A549 (cell line): ENCODE data around the gene INTS15. TPM values are rescaled to one million over a fixed set of nuclear protein-coding genes. Genes with fewer than 3 reads are reported as not detected.

Experiments
- ATAC-seq, 2 experiments: fragments of 200-7000 bp in 1 of 2; fragments of >200 bp in 1 of 2; cut with Nextera tagmentation in 1 of 2; cut with Tn5 transposase in 1 of 2; 3 replicates each; pipeline versions ENCODE4 v1.8.0 to v1.9.1; 2018 to 2020; ENCODE audit warnings: mild to moderate bottlenecking in 1 of 2, moderate library complexity in 1 of 2
- CTCF ChIA-PET: fragments of 300-600 bp; sonication (Branson Sonifier 250); formaldehyde crosslinking; extraction: SDS; loops from one replicate; lab custom pipeline; 2021; ENCODE audit warnings: antibody characterized with exemption, inconsistent platforms; lab: Yijun Ruan, JAX
- POLR2A ChIA-PET: fragments of 350-600 bp; formaldehyde crosslinking; extraction: SDS; loops from one replicate; lab custom pipeline; 2021; ENCODE audit warnings: antibody characterized with exemption, inconsistent platforms; lab: Yijun Ruan, JAX
- DNase-seq, 2 experiments: peaks; one replicate each; pipeline versions ENCODE4 v3.0.0 to v3.0.0-alpha.2; 2011 to 2016; ENCODE audit warnings: low read depth in 1 of 2, low spot score in 1 of 2
- FAIRE-seq: peaks from 2 replicates; lab custom pipeline; 2011; peaks lifted over from hg19 to GRCh38; lab: Jason Lieb, UNC
- H3K27ac ChIP-seq, 2 experiments: fragments of >200 bp; sonication (Bioruptor Twin); formaldehyde crosslinking; 3 replicates each; pipeline ENCODE4 v1.5.1; 2016 to 2017
- H3K4me1 ChIP-seq: fragments of >200 bp; sonication (Bioruptor Twin); formaldehyde crosslinking; 3 replicates; pipeline ENCODE4 v1.6.1; 2016
- H3K4me2 ChIP-seq: fragments of >200 bp; sonication (Bioruptor Twin); formaldehyde crosslinking; 3 replicates; pipeline ENCODE4 v1.6.1; 2016
- H3K4me3 ChIP-seq: fragments of >200 bp; sonication (Bioruptor Twin); formaldehyde crosslinking; 3 replicates; pipeline ENCODE4 v1.5.1; 2016
- H3K9me3 ChIP-seq: fragments of >200 bp; sonication (Bioruptor Twin); formaldehyde crosslinking; 3 replicates; pipeline ENCODE4 v1.6.1; 2016
- ATOH8 ChIP-seq: fragments of 250-450 bp; sonication (Bioruptor Pico); IDR thresholded peaks from 2 replicates; pipeline ENCODE4 v1.5.0; 2020; ENCODE audit warnings: low read depth, mild to moderate bottlenecking, moderate library complexity
- BHLHE40 ChIP-seq: IDR thresholded peaks from 2 replicates; pipeline ENCODE4 v1.6.1; 2012; ENCODE audit warnings: low read depth, low read length, inconsistent platforms
- ELK1 ChIP-seq: fragments of 150-350 bp; IDR thresholded peaks from 2 replicates; pipeline ENCODE4 v1.6.1; 2014; ENCODE audit warnings: low read depth, mild to moderate bottlenecking, low read length
- HEYL ChIP-seq: fragments of 250-450 bp; sonication (Bioruptor Pico); IDR thresholded peaks from 2 replicates; pipeline ENCODE4 v1.8.0; 2021; ENCODE audit warnings: mild to moderate bottlenecking, moderate library complexity
- HMGXB4 ChIP-seq: fragments of 250-450 bp; sonication (Bioruptor Pico); IDR thresholded peaks from 2 replicates; pipeline ENCODE4 v1.5.0; 2021; ENCODE audit warnings: mild to moderate bottlenecking, moderate library complexity, borderline replicate concordance
- JUN ChIP-seq, 2 experiments: fragments of >200 bp; sonication (Bioruptor Twin); formaldehyde crosslinking; IDR thresholded peaks; 2 replicates in 1 of 2; 3 replicates in 1 of 2; pipeline ENCODE4 v1.6.1; 2016 to 2017
- MAFK ChIP-seq: fragments of 450-650 bp; IDR thresholded peaks from 2 replicates; pipeline ENCODE4 v1.6.1; 2014; ENCODE audit not compliant: partially characterized antibody
- MAZ ChIP-seq: fragments of 150-350 bp; IDR thresholded peaks from 2 replicates; pipeline ENCODE4 v1.6.1; 2014; ENCODE audit warnings: antibody characterized with exemption, low read depth, low read length, borderline replicate concordance
- MYC ChIP-seq: IDR thresholded peaks from 2 replicates; pipeline ENCODE4 v1.6.1; 2012; ENCODE audit warnings: mild to moderate bottlenecking, inconsistent platforms, low read length, improper control_type of control experiment, borderline replicate concordance
- POLR2AphosphoS2 ChIP-seq: conservative IDR thresholded peaks from 2 replicates; pipeline ENCODE4 v1.6.1; 2012; ENCODE audit warnings: low read length, improper control_type of control experiment, inconsistent platforms
- SREBF2 ChIP-seq: fragments of 450-650 bp; IDR thresholded peaks from 2 replicates; pipeline ENCODE4 v1.6.1; 2014; ENCODE audit warnings: mild to moderate bottlenecking, moderate library complexity
- TP53 ChIP-seq: fragments of 250-450 bp; sonication (Bioruptor Pico); IDR thresholded peaks from 2 replicates; pipeline ENCODE4 v1.5.0; 2021; ENCODE audit warnings: mild to moderate bottlenecking, moderate library complexity
- ZFP36 ChIP-seq: fragments of 450-650 bp; IDR thresholded peaks from 2 replicates; pipeline ENCODE4 v1.6.1; 2014; ENCODE audit warnings: borderline replicate concordance; ENCODE audit not compliant: partially characterized antibody
- ZNF302 ChIP-seq: fragments of 250-450 bp; sonication (Bioruptor Pico); IDR thresholded peaks from 2 replicates; pipeline ENCODE4 v1.9.0; 2021; ENCODE audit warnings: inconsistent platforms, mild to moderate bottlenecking, moderate library complexity
- WGBS: methylation state at CpG from one replicate; pipeline ENCODE4 v1.1.6; 2017; ENCODE audit errors: missing lambda C conversion rate; 5-methylcytosine and 5-hydroxymethylcytosine counted together
- polyA plus RNA-seq, 4 experiments: library from polyadenylated mRNA; depleted of rRNA in 3 of 4; stranded (reverse); fragments of >200 nt; fragmentation: RNase III in 1 of 4; extraction: RNeasy Plus Mini Kit Qiagen cat#74134 plus additional on column Dnase treatment in 1 of 4; gene quantifications; 2 replicates in 3 of 4; 3 replicates in 1 of 4; pipeline ENCODE4 v1.2.3, GENCODE V29; 2011 to 2017

Gene INTS15
- polyA plus RNA-seq, 2 of the 4 experiments (the other 2 are of a cell fraction) = 14.7 to 23.4 TPM

GRCh38 chr7:6588566-6588965 is 1.3 kb upstream of the INTS15 start (continued):
- TF ChIP-seq HMGXB4 (CRISPR knock-in tag) (no peak), ZNF302 (CRISPR knock-in tag) (no peak), MAZ (no peak), JUN (IDR thresholded peaks at IDR 0.05) (no peak), HEYL (CRISPR knock-in tag) (no peak), ELK1 (no peak), TP53 (CRISPR knock-in tag) (no peak), MAFK (no peak), ZFP36 (no peak)

GRCh38 chr7:6589151-6589828 is 531 bp upstream of the INTS15 start:
- FAIRE-seq = no peak
- CTCF ChIA-PET = interaction anchor here (0.8 to 4.7 kb wide), 23 partner anchors 8 to 235 kb away, joined by 3 to 58 read pairs (median 6); partner anchors contain the start of genes ZDHHC4 and ZNF12

More at GRCh38 chr7:6589151-6589828, 531 bp upstream of the INTS15 start:
- DNase-seq (no peak), ATAC-seq (no peak)
- POLR2A ChIA-PET = interaction anchor here (1.0 to 2.0 kb wide), 5 partner anchors 9 to 341 kb away, joined by 3 to 15 read pairs (median 7); partner anchors contain the start of gene ZDHHC4
- no peak for TF ChIP-seq BHLHE40
- no peak for TF ChIP-seq POLR2AphosphoS2
- TF ChIP-seq MYC = no peak
- no peak for TF ChIP-seq HMGXB4 (CRISPR knock-in tag)
- TF ChIP-seq ATOH8 (CRISPR knock-in tag) = no peak
- no peak for TF ChIP-seq SREBF2
- TF ChIP-seq MAZ = no peak
- Histone ChIP-seq H3K4me1 (peaks cover 11% of the 10 kb centered on the region), H3K4me3 (peak overlapping the region; percentile 77), H3K4me2 (peak overlapping the region; percentile 90), H3K9me3 (no peaks in the 10 kb centered on the region), H3K27ac (peak overlapping the region; percentile 89 to 92; a peak in 4 of 6 replicates)
- WGBS = 69% methylated on average over 17 of the region's 22 CpGs
